Smooth muscle cell (in vitro differentiated cells): ENCODE results near the gene CNGA3. TPM values are rescaled to one million over a fixed set of nuclear protein-coding genes. Genes with fewer than 3 reads are reported as not detected.
A peak's percentile ranks its signal among the peaks of the same experiment; 100 is the strongest.

ENCODE experiments used
- DNase-seq: peaks from one replicate; lab custom pipeline; 2025; ENCODE audit not compliant: unreplicated experiment; lab: John Stamatoyannopoulos, UW
- H2AFZ ChIP-seq: fragments of 200-600 bp; sonication (generic); 2 replicates; pipeline ENCODE4 v1.6.0; 2016; ENCODE audit warnings: antibody characterized with exemption, low read depth, mild to moderate bottlenecking
- H3F3A ChIP-seq: fragments of 200-600 bp; sonication (generic); 2 replicates; pipeline ENCODE4 v1.6.0; 2017; ENCODE audit warnings: antibody characterized with exemption, low read depth
- H3K27ac ChIP-seq: fragments of 200-600 bp; sonication (generic); 2 replicates; pipeline ENCODE4 v1.5.1; 2016; ENCODE audit warnings: low read depth, mild to moderate bottlenecking
- H3K27me3 ChIP-seq: fragments of 200-600 bp; sonication (generic); 2 replicates; pipeline ENCODE4 v1.6.1; 2016; ENCODE audit warnings: low read depth, mild to moderate bottlenecking
- H3K36me3 ChIP-seq: fragments of 200-600 bp; sonication (generic); 2 replicates; pipeline ENCODE4 v1.5.1; 2016; ENCODE audit warnings: low read depth
- H3K4me1 ChIP-seq: fragments of 200-600 bp; sonication (generic); 2 replicates; pipeline ENCODE4 v1.5.1; 2016; ENCODE audit warnings: low read depth
- H3K4me2 ChIP-seq: fragments of 200-600 bp; sonication (generic); 2 replicates; pipeline ENCODE4 v1.6.0; 2016; ENCODE audit warnings: mild to moderate bottlenecking
- H3K4me3 ChIP-seq: fragments of 200-600 bp; sonication (generic); 2 replicates; pipeline ENCODE4 v1.5.1; 2016; ENCODE audit warnings: mild to moderate bottlenecking
- H3K79me2 ChIP-seq: fragments of 200-600 bp; sonication (generic); 2 replicates; pipeline ENCODE4 v1.6.0; 2016; ENCODE audit warnings: low read depth, mild to moderate bottlenecking
- H3K9ac ChIP-seq: fragments of 200-600 bp; sonication (generic); 2 replicates; pipeline ENCODE4 v1.6.0; 2016; ENCODE audit warnings: low read depth
- H3K9me3 ChIP-seq: fragments of 200-600 bp; sonication (generic); replicated peaks from 2 replicates; pipeline ENCODE4 v1.5.1; 2016; ENCODE audit warnings: low read depth
- H4K20me1 ChIP-seq: fragments of 200-600 bp; sonication (generic); 2 replicates; pipeline ENCODE4 v1.6.0; 2016; ENCODE audit warnings: low read depth
- WGBS: methylation state at CpG from one replicate; pipeline ENCODE4 v1.1.7; 2016; ENCODE audit warnings: low lambda C conversion rate; 5-methylcytosine and 5-hydroxymethylcytosine counted together
- polyA plus RNA-seq: library from polyadenylated mRNA; unstranded; fragments of >200 nt; fragmentation: Nextera tagmentation; extraction: Ambion mirVana; gene quantifications from 2 replicates; pipeline ENCODE4 v1.2.1, GENCODE V29; 2016
- total RNA-seq: library from RNA; depleted of rRNA; stranded (reverse); fragments of >200 nt; gene quantifications from 2 replicates; pipeline ENCODE4 v1.2.3, GENCODE V29; 2014
- TF ChIP-seq, protein P1 (sequence below): fragments of 200-600 bp; sonication (generic); IDR thresholded peaks from 2 replicates; pipeline ENCODE4 v1.5.1; 2017; ENCODE audit warnings: borderline replicate concordance, mild to moderate bottlenecking, antibody characterized with exemption; ENCODE audit not compliant: insufficient read depth, poor library complexity, severe bottlenecking

CNGA3 gene
- total and polyA plus RNA-seq, 2 experiments from 2014 or later = not detected

DNA sequence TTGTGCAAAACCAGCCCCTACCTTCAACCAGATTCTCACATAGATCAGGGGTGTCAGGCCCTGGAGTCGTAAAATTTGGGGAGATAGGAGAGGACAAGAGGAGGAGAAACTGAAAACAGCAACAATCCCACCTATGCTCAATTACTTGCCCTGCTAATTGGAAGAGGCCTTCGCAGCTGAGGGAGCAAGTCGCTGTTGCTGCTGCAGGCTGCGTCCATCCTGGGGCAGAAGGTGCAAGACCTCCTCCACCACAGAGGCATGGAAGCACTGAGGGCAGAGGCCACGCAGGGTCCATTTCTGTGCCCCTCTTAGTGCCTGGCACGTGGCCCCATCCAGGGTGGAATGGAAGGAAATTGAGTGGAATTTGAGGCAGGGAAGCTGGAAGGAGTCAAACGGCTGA is 36.5 kb downstream of the CNGA3 start:
- DNase-seq = no peak
- H4K20me1 ChIP-seq = no peaks in the 10 kb centered on the region
- no peak overlapping the region for H2AFZ ChIP-seq
- no peaks in the 10 kb centered on the region for H3F3A ChIP-seq
- H3K9me3 ChIP-seq = no peaks in the 10 kb centered on the region
- no peak overlapping the region for H3K4me3 ChIP-seq
- no peak overlapping the region for H3K9ac ChIP-seq
- TF ChIP-seq, protein P1, sequence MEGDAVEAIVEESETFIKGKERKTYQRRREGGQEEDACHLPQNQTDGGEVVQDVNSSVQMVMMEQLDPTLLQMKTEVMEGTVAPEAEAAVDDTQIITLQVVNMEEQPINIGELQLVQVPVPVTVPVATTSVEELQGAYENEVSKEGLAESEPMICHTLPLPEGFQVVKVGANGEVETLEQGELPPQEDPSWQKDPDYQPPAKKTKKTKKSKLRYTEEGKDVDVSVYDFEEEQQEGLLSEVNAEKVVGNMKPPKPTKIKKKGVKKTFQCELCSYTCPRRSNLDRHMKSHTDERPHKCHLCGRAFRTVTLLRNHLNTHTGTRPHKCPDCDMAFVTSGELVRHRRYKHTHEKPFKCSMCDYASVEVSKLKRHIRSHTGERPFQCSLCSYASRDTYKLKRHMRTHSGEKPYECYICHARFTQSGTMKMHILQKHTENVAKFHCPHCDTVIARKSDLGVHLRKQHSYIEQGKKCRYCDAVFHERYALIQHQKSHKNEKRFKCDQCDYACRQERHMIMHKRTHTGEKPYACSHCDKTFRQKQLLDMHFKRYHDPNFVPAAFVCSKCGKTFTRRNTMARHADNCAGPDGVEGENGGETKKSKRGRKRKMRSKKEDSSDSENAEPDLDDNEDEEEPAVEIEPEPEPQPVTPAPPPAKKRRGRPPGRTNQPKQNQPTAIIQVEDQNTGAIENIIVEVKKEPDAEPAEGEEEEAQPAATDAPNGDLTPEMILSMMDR = no peak
- peaks cover 7% of the 10 kb centered on the region for H3K27me3 ChIP-seq
- H3K36me3 ChIP-seq = no peaks in the 10 kb centered on the region
- H3K4me2 ChIP-seq = no peak overlapping the region
- H3K4me1 ChIP-seq = no peaks in the 10 kb centered on the region
- H3K79me2 ChIP-seq = no peaks in the 10 kb centered on the region
- WGBS = 86% methylated on average over 7 of the region's 7 CpGs
- no peak overlapping the region for H3K27ac ChIP-seq

DNA sequence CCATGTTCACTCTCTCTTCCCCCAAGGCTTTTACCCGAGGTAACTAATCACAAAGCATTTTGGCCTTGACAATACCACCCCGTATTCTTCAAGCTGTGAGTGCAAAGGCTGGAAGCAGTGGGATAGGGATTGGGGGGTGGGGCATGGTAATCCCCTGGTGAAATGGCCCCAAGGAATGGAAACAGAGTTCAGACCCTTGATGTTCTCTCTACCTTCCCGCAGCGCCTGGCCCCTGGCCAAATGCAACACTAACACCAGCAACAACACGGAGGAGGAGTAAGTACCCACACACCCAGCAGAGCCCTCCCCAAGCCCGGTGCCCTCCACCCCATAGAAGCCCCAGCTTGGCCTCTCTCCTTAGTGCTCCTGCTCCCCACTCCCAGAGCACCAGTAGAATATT is 36.9 kb downstream of the CNGA3 start:
- WGBS = 55% methylated on average over 5 of the region's 6 CpGs
- no peak for DNase-seq

DNA sequence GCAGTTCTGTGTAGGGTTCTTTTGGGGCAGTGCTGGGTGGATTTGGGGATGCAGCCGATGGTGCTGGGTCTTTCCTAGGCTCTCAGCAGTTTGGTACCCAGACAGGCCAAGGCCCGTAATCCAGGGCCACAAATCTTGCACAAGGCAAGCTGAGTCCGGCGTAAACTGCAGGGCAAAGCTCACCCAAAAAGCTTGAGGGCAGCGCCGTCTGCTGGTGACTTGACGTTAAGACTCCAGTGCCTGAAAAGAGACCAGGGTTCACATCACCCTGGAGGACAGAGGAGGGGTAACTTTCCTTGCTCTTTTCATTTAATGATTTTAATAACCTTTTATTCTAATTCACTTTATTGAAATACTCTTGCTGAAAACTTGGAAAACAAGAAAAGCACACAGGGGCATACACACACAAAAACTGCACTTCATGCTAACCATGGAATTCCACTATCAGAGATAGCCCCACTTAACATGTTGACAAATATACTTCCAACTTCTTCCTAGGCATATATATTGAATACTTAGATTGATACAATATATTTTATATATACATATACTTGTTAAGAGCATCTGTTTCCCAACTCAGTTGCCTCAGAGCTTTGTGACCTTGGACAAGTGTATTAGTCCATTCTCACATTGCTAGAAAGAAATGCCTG is 38.9 kb downstream of the CNGA3 start:
- Histone ChIP-seq H2AFZ (no peak overlapping the region), H3K27ac (no peak overlapping the region), H3K9me3 (no peaks in the 10 kb centered on the region), H3K4me1 (no peaks in the 10 kb centered on the region), H3K9ac (no peak overlapping the region), H3K4me2 (no peak overlapping the region), H3K36me3 (no peaks in the 10 kb centered on the region), H4K20me1 (no peaks in the 10 kb centered on the region), H3K27me3 (peaks cover 4% of the 10 kb centered on the region), H3K4me3 (no peak overlapping the region), H3K79me2 (no peaks in the 10 kb centered on the region), H3F3A (no peaks in the 10 kb centered on the region)
- TF ChIP-seq, protein P1 = peak; percentile 98
- DNase-seq = peak; percentile 11
- 5% methylated on average over 7 of the region's 7 CpGs for WGBS

More for the DNA sequence above, 36.9 kb downstream of the CNGA3 start:
- no peaks in the 10 kb centered on the region for H3K36me3 ChIP-seq
- H3K79me2 ChIP-seq = no peaks in the 10 kb centered on the region
- H3K4me3 ChIP-seq = no peak overlapping the region
- no peak overlapping the region for H3K4me2 ChIP-seq
- no peaks in the 10 kb centered on the region for H3K9me3 ChIP-seq
- H3K9ac ChIP-seq = no peak overlapping the region
- no peaks in the 10 kb centered on the region for H4K20me1 ChIP-seq
- TF ChIP-seq, protein P1 = no peak
- H3K4me1 ChIP-seq = no peaks in the 10 kb centered on the region
- no peak overlapping the region for H3K27ac ChIP-seq
- no peaks in the 10 kb centered on the region for H3F3A ChIP-seq
- H2AFZ ChIP-seq = no peak overlapping the region
- H3K27me3 ChIP-seq = peaks cover 7% of the 10 kb centered on the region

DNA sequence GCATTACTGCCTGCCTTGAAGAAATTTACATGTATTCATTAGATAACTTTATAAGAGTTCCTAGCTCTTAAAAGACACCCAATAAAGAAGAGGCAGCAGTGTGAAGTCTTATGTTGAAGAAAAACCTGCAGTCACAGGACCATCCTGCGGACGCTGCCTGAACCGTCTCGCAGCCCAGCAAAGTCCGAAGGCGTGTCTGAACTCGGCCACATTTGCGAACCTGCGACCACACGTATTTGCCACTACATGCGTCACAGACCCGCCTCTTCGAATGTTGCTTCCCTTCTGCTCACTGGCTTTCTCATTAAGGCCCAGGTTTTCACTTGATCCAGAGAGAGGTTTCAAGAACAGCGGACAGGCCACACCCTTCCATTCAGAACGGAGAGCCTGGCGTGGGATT is 41.2 kb downstream of the CNGA3 start:
- Histone ChIP-seq H4K20me1 (no peaks in the 10 kb centered on the region), H3K4me2 (no peak overlapping the region)
- no peak for DNase-seq

More for the DNA sequence above, 41.2 kb downstream of the CNGA3 start:
- Histone ChIP-seq H3K27ac (no peak overlapping the region), H2AFZ (no peak overlapping the region), H3K9me3 (no peaks in the 10 kb centered on the region), H3K79me2 (no peaks in the 10 kb centered on the region), H3K9ac (no peak overlapping the region), H3F3A (no peaks in the 10 kb centered on the region), H3K4me1 (no peaks in the 10 kb centered on the region), H3K36me3 (no peaks in the 10 kb centered on the region), H3K4me3 (no peak overlapping the region), H3K27me3 (no peaks in the 10 kb centered on the region)
- TF ChIP-seq, protein P1 = no peak
- 90% methylated on average over 16 of the region's 16 CpGs for WGBS
